Measurements from ENCODE around the gene C11orf16. TPM values are rescaled to one million over a fixed set of nuclear protein-coding genes. Genes with fewer than 3 reads are reported as not detected.

The C11orf16 gene
- total RNA-seq, 1 donor from 2014 or later = not detected

- Mint-ChIP-seq H3K27ac (ENCODE audit: unreplicated experiment) (no peak overlapping the region), H3K36me3 (ENCODE audit: low read depth, unreplicated experiment) (peaks cover 17% of the 10 kb centered on the region), H3K4me1 (ENCODE audit: unreplicated experiment) (peaks cover 4% of the 10 kb centered on the region), H3K27me3 (ENCODE audit: unreplicated experiment) (peaks cover 1% of the 10 kb centered on the region), H3K9me3 (ENCODE audit: unreplicated experiment) (no peaks in the 10 kb centered on the region), H3K4me3 (ENCODE audit: unreplicated experiment) (no peak overlapping the region)
- DNase-seq (ENCODE audit: low spot score) = no peak
- no peak for TF ChIP-seq CTCF (IDR thresholded peaks at IDR 0.05; ENCODE audit: unreplicated experiment)
Observed at GRCh38 chr11:8922691-8923090, 10.1 kb downstream of the C11orf16 start.

- Mint-ChIP-seq H3K27ac (ENCODE audit: unreplicated experiment) (peak overlapping the region; percentile 54), H3K36me3 (ENCODE audit: low read depth, unreplicated experiment) (peaks cover 10% of the 10 kb centered on the region), H3K9me3 (ENCODE audit: unreplicated experiment) (no peaks in the 10 kb centered on the region), H3K4me1 (ENCODE audit: unreplicated experiment) (peaks cover 19% of the 10 kb centered on the region), H3K4me3 (ENCODE audit: unreplicated experiment) (peak overlapping the region; percentile 19), H3K27me3 (ENCODE audit: unreplicated experiment) (peaks cover 3% of the 10 kb centered on the region)
- DNase-seq (ENCODE audit: low spot score) = no peak
- TF ChIP-seq CTCF (IDR thresholded peaks at IDR 0.05; ENCODE audit: unreplicated experiment) = no peak
Observed at GRCh38 chr11:8917157-8917825, 15.5 kb downstream of the C11orf16 start.

GRCh38 chr11:8914661-8915018 lies 18.1 kb downstream of the C11orf16 start:
- H3K9me3 Mint-ChIP-seq (ENCODE audit: unreplicated experiment) = no peaks in the 10 kb centered on the region
- H3K4me1 Mint-ChIP-seq (ENCODE audit: unreplicated experiment) = peaks cover 21% of the 10 kb centered on the region
- no peak overlapping the region for H3K27ac Mint-ChIP-seq (ENCODE audit: unreplicated experiment)
- H3K36me3 Mint-ChIP-seq (ENCODE audit: low read depth, unreplicated experiment) = peaks cover 10% of the 10 kb centered on the region
- DNase-seq (ENCODE audit: low spot score) = no peak
- H3K4me3 Mint-ChIP-seq (ENCODE audit: unreplicated experiment) = no peak overlapping the region
- peaks cover 8% of the 10 kb centered on the region for H3K27me3 Mint-ChIP-seq (ENCODE audit: unreplicated experiment)
- TF ChIP-seq CTCF (IDR thresholded peaks at IDR 0.05; ENCODE audit: unreplicated experiment) = peak; percentile 3

- no peaks in the 10 kb centered on the region for H3K9me3 Mint-ChIP-seq (ENCODE audit: unreplicated experiment)
- H3K36me3 Mint-ChIP-seq (ENCODE audit: low read depth, unreplicated experiment) = peaks cover 10% of the 10 kb centered on the region
- H3K27ac Mint-ChIP-seq (ENCODE audit: unreplicated experiment) = peak overlapping the region; percentile 52
- peak; percentile 60 for DNase-seq (ENCODE audit: low spot score)
- H3K4me3 Mint-ChIP-seq (ENCODE audit: unreplicated experiment) = no peak overlapping the region
- TF ChIP-seq CTCF (IDR thresholded peaks at IDR 0.05; ENCODE audit: unreplicated experiment) = peak; percentile 36
- H3K27me3 Mint-ChIP-seq (ENCODE audit: unreplicated experiment) = peaks cover 8% of the 10 kb centered on the region
- peaks cover 21% of the 10 kb centered on the region for H3K4me1 Mint-ChIP-seq (ENCODE audit: unreplicated experiment)
Observed at GRCh38 chr11:8913961-8914660, 18.6 kb downstream of the C11orf16 start.
